Chondrocyte (in vitro differentiated cells): Measurements from ENCODE around the gene NR1H2. TPM values are rescaled to one million over a fixed set of nuclear protein-coding genes. Genes with fewer than 3 reads are reported as not detected.

Experiments
- DNase-seq: peaks from one replicate; pipeline ENCODE4 v3.0.0; 2021; ENCODE audit warnings: mixed read lengths, low spot score
- H3K27ac Mint-ChIP-seq: one replicate; pipeline ENCODE4 v1.8.0; 2021; ENCODE audit warnings: mild to moderate bottlenecking, moderate library complexity, mixed read lengths; ENCODE audit not compliant: unreplicated experiment
- H3K27me3 Mint-ChIP-seq: 2 replicates; pipeline ENCODE4 v1.8.0; 2021; ENCODE audit warnings: low read depth, mixed read lengths
- H3K36me3 Mint-ChIP-seq: 2 replicates; pipeline ENCODE4 v1.8.0; 2021; ENCODE audit warnings: low read depth, mixed read lengths
- H3K4me1 Mint-ChIP-seq: 2 replicates; pipeline ENCODE4 v1.8.0; 2021; ENCODE audit warnings: low read depth, mild to moderate bottlenecking, mixed read lengths
- H3K4me3 Mint-ChIP-seq: one replicate; pipeline ENCODE4 v1.8.0; 2021; ENCODE audit warnings: mild to moderate bottlenecking, moderate library complexity, mixed read lengths; ENCODE audit not compliant: unreplicated experiment
- H3K9me3 Mint-ChIP-seq: 2 replicates; pipeline ENCODE4 v1.8.0; 2021; ENCODE audit warnings: low read depth, mixed read lengths
- CTCF ChIP-seq: fragments of 200-600 bp; sonication (generic); IDR thresholded peaks from 2 replicates; pipeline ENCODE4 v1.5.0; 2021; ENCODE audit warnings: antibody characterized with exemption, mild to moderate bottlenecking, moderate library complexity
- total RNA-seq: library from RNA; stranded (reverse); gene quantifications from 3 replicates; pipeline ENCODE4 v1.2.1, GENCODE V29; 2021

NR1H2 gene
- total RNA-seq, 1 donor from 2014 or later = 48.3 TPM

- Mint-ChIP-seq H3K27ac (peak within 1 kb of the TSS; percentile 82), H3K4me3 (peak within 1 kb of the TSS; percentile 81), H3K4me1 (peaks cover 14% of the 10 kb centered on the region), H3K36me3 (no peaks in the 10 kb centered on the region), H3K27me3 (peaks cover 29% of the 10 kb centered on the region), H3K9me3 (no peaks in the 10 kb centered on the region)
- no peak for TF ChIP-seq CTCF
- no peak for DNase-seq
Measured at GRCh38 chr19:50432221-50433028, 56.2 kb downstream of the NR1H2 start, which contains the start of gene MYBPC2. Gene MYBPC2, plus strand, starts transcription at chr19:50432892. Its CDS starts 62 bp downstream, at chr19:50432954.

Other genes starting within 250 kb of the NR1H2 start
- not detected in 3 replicates for gene IZUMO2, start 213.2 kb upstream of the NR1H2 start, total RNA-seq
- gene MYH14, start 172.8 kb upstream of the NR1H2 start, total RNA-seq = 0.68 to 10.2 TPM (median 8.6 TPM) in 3 replicates
- gene KCNC3, start 47.1 kb upstream of the NR1H2 start, total RNA-seq = 4.9 to 9.3 TPM (median 8.9 TPM) in 3 replicates
- gene NAPSA, start 10.8 kb upstream of the NR1H2 start, total RNA-seq = 0.27 to 0.74 TPM (median 0.55 TPM) in 3 replicates
- gene POLD1, start 7.9 kb downstream of the NR1H2 start, total RNA-seq = 15.7 to 37.2 TPM (median 15.8 TPM) in 3 replicates
- gene SPIB, start 42.5 kb downstream of the NR1H2 start, total RNA-seq = not detected in 3 replicates
- gene MYBPC2, start 56.4 kb downstream of the NR1H2 start, total RNA-seq = not detected in 3 replicates
- 132 to 144 TPM (median 144 TPM) in 3 replicates for gene EMC10, start 100.0 kb downstream of the NR1H2 start, total RNA-seq
- gene GARIN5A, start 100.4 kb downstream of the NR1H2 start, total RNA-seq = 1.7 to 2.1 TPM (median 1.9 TPM) in 3 replicates
- 42.5 to 44.7 TPM (median 43.1 TPM) in 3 replicates for gene JOSD2, start 134.7 kb downstream of the NR1H2 start, total RNA-seq
- gene ASPDH, start 137.5 kb downstream of the NR1H2 start, total RNA-seq = not detected in 3 replicates
- 0.31 to 1.2 TPM (median 0.52 TPM) in 3 replicates for gene LRRC4B, start 192.0 kb downstream of the NR1H2 start, total RNA-seq